Thoracic aorta (tissue), 2 donors: ENCODE data around the gene KAZN. TPM values are rescaled to one million over a fixed set of nuclear protein-coding genes. Genes with fewer than 3 reads are reported as not detected.

Source experiments
- ATAC-seq: fragments of 150-250 bp; one replicate; pipeline ENCODE4 v1.8.0; 2017; ENCODE audit warnings: low read depth; ENCODE audit not compliant: insufficient number of reproducible peaks, low FRiP score
- DNase-seq: peaks from one replicate; pipeline ENCODE4 v3.0.0-alpha.2; 2020; ENCODE audit warnings: low spot score
- H3K27ac ChIP-seq, 2 donors: fragments of 200-600 bp; sonication (generic); 1 replicate in 1 of 2; 2 replicates in 1 of 2; pipeline ENCODE4 v1.5.1; 2016; ENCODE audit warnings: mild to moderate bottlenecking in 2 of 2, moderate library complexity in 2 of 2
- H3K27me3 ChIP-seq: fragments of 200-600 bp; sonication (generic); replicated peaks from 2 replicates; pipeline ENCODE4 v1.6.0; 2016; ENCODE audit warnings: mild to moderate bottlenecking; ENCODE audit not compliant: insufficient read depth
- H3K36me3 ChIP-seq: fragments of 200-600 bp; sonication (generic); one replicate; pipeline ENCODE4 v1.5.1; 2016
- H3K4me1 ChIP-seq, 2 donors: fragments of 200-600 bp; sonication (generic); 1 replicate in 1 of 2; 2 replicates in 1 of 2; pipeline versions ENCODE4 v1.5.1 to v1.6.0; 2016; ENCODE audit warnings: low read depth in 2 of 2, mild to moderate bottlenecking in 1 of 2; ENCODE audit not compliant: control insufficient read depth in 1 of 2
- H3K4me3 ChIP-seq: fragments of 200-600 bp; sonication (generic); 2 replicates; pipeline ENCODE4 v1.5.1; 2016; ENCODE audit warnings: mild to moderate bottlenecking
- H3K9me3 ChIP-seq: fragments of 200-600 bp; sonication (generic); 2 replicates; pipeline ENCODE4 v1.5.1; 2016
- CTCF ChIP-seq: fragments of 200-600 bp; sonication (generic); IDR thresholded peaks from one replicate; pipeline ENCODE4 v1.5.1; 2019; ENCODE audit warnings: antibody characterized with exemption
- total RNA-seq, 2 donors: library from RNA; depleted of rRNA; stranded (reverse); fragments of >200 nt; gene quantifications; one replicate each; pipeline versions ENCODE4 v1.1.0 to v1.2.3, GENCODE V29; 2016

KAZN gene
- total RNA-seq, 2 donors from 2014 or later: 17.4 to 30.3 TPM

GRCh38 chr1:14955402-14955801 is 356.9 kb downstream of the KAZN start:
- H3K4me3 ChIP-seq: no peak overlapping the region
- DNase-seq (no peak), ATAC-seq (no peak)
- peaks cover 7 to 8% of the 10 kb centered on the region in 2 donors for H3K4me1 ChIP-seq
- no peak overlapping the region for H3K27ac ChIP-seq
- no peaks in the 10 kb centered on the region for H3K36me3 ChIP-seq
- H3K27me3 ChIP-seq: no peaks in the 10 kb centered on the region
- no peak for TF ChIP-seq CTCF
- H3K9me3 ChIP-seq: no peaks in the 10 kb centered on the region

- H3K4me3 ChIP-seq: no peak overlapping the region
- no peaks in the 10 kb centered on the region for H3K27me3 ChIP-seq
- ATAC-seq (no peak), DNase-seq (no peak)
- H3K9me3 ChIP-seq: no peaks in the 10 kb centered on the region
- peaks cover 1 to 2% of the 10 kb centered on the region in 2 donors for H3K4me1 ChIP-seq
- peaks cover 3% of the 10 kb centered on the region for H3K36me3 ChIP-seq
- H3K27ac ChIP-seq: no peak overlapping the region
- no peak for TF ChIP-seq CTCF
Observed at GRCh38 chr1:14955976-14956375, 357.5 kb downstream of the KAZN start.

- ATAC-seq: no peak
- Histone ChIP-seq H3K4me1 (no peaks in the 10 kb centered on the region), H3K36me3 (peaks cover 5% of the 10 kb centered on the region), H3K27me3 (no peaks in the 10 kb centered on the region), H3K9me3 (no peaks in the 10 kb centered on the region), H3K27ac (no peak overlapping the region), H3K4me3 (no peak overlapping the region)
- no peak for TF ChIP-seq CTCF
- no peak for DNase-seq
Observed at GRCh38 chr1:14956579-14957195, 358.2 kb downstream of the KAZN start.

- H3K4me3 ChIP-seq: no peak overlapping the region
- no peak for TF ChIP-seq CTCF
- no peaks in the 10 kb centered on the region for H3K4me1 ChIP-seq
- H3K9me3 ChIP-seq: no peaks in the 10 kb centered on the region
- H3K27ac ChIP-seq: no peak overlapping the region
- ATAC-seq (no peak), DNase-seq (no peak)
- H3K27me3 ChIP-seq: no peaks in the 10 kb centered on the region
- H3K36me3 ChIP-seq: peaks cover 5% of the 10 kb centered on the region
Observed at GRCh38 chr1:14957375-14958098, 359.1 kb downstream of the KAZN start.

GRCh38 chr1:14958249-14959058 is 360.0 kb downstream of the KAZN start:
- no peak for TF ChIP-seq CTCF
- H3K36me3 ChIP-seq: peaks cover 5% of the 10 kb centered on the region
- no peaks in the 10 kb centered on the region for H3K9me3 ChIP-seq
- no peak overlapping the region for H3K4me3 ChIP-seq
- no peak overlapping the region for H3K27ac ChIP-seq
- no peaks in the 10 kb centered on the region for H3K27me3 ChIP-seq
- no peak for ATAC-seq
- H3K4me1 ChIP-seq: no peaks in the 10 kb centered on the region
- DNase-seq: no peak
